ENCODE measurements around the gene ADPRS.

ADPRS gene

GRCh38 chr1:36093929-36094328, 5.2 kb downstream of the ADPRS start:
- Mint-ChIP-seq H3K4me3 (no peak overlapping the region), H3K9me3 (no peaks in the 10 kb centered on the region), H3K27ac (no peak overlapping the region), H3K27me3 (no peaks in the 10 kb centered on the region), H3K36me3 (ENCODE audit: low read depth) (peaks cover 22% of the 10 kb centered on the region), H3K4me1 (peaks cover 17% of the 10 kb centered on the region)
- DNase-seq = no peak
- no peak for ATAC-seq

- Mint-ChIP-seq H3K9me3 (no peaks in the 10 kb centered on the region), H3K4me1 (peaks cover 12% of the 10 kb centered on the region), H3K27me3 (no peaks in the 10 kb centered on the region), H3K36me3 (ENCODE audit: low read depth) (peaks cover 17% of the 10 kb centered on the region), H3K4me3 (no peak overlapping the region), H3K27ac (no peak overlapping the region)
- DNase-seq (no peak), ATAC-seq (no peak)
Measured at GRCh38 chr1:36094621-36095061, 5.9 kb downstream of the ADPRS start.

- Mint-ChIP-seq H3K27me3 (no peaks in the 10 kb centered on the region), H3K9me3 (no peaks in the 10 kb centered on the region), H3K4me3 (no peak overlapping the region), H3K27ac (no peak overlapping the region), H3K36me3 (ENCODE audit: low read depth) (peaks cover 12% of the 10 kb centered on the region), H3K4me1 (peaks cover 4% of the 10 kb centered on the region)
- DNase-seq = no peak
- no peak for ATAC-seq
Measured at GRCh38 chr1:36095760-36096405, 7.2 kb downstream of the ADPRS start.

- Mint-ChIP-seq H3K4me1 (no peaks in the 10 kb centered on the region), H3K36me3 (ENCODE audit: low read depth) (peaks cover 11% of the 10 kb centered on the region), H3K27me3 (no peaks in the 10 kb centered on the region), H3K4me3 (no peak overlapping the region), H3K9me3 (no peaks in the 10 kb centered on the region), H3K27ac (no peak overlapping the region)
- ATAC-seq (no peak), DNase-seq (no peak)
Measured at GRCh38 chr1:36096500-36097432, 8.1 kb downstream of the ADPRS start.

GRCh38 chr1:36097693-36098585, 9.2 kb downstream of the ADPRS start:
- H3K27ac Mint-ChIP-seq = no peak overlapping the region
- ATAC-seq = no peak
- H3K4me3 Mint-ChIP-seq = no peak overlapping the region
- H3K4me1 Mint-ChIP-seq = no peaks in the 10 kb centered on the region
- peaks cover 4% of the 10 kb centered on the region for H3K36me3 Mint-ChIP-seq (ENCODE audit: low read depth)
- no peaks in the 10 kb centered on the region for H3K9me3 Mint-ChIP-seq
- H3K27me3 Mint-ChIP-seq = no peaks in the 10 kb centered on the region
- DNase-seq = no peak

- Mint-ChIP-seq H3K9me3 (no peaks in the 10 kb centered on the region), H3K4me3 (no peak overlapping the region), H3K4me1 (no peaks in the 10 kb centered on the region), H3K27ac (no peak overlapping the region), H3K27me3 (no peaks in the 10 kb centered on the region), H3K36me3 (ENCODE audit: low read depth) (no peaks in the 10 kb centered on the region)
- no peak for DNase-seq
- ATAC-seq = no peak
Measured at GRCh38 chr1:36098650-36099365, 10.1 kb downstream of the ADPRS start.

GRCh38 chr1:36099681-36100341, 11.1 kb downstream of the ADPRS start:
- H3K27ac Mint-ChIP-seq = no peak overlapping the region

GRCh38 chr1:36100376-36100775, 11.7 kb downstream of the ADPRS start:
- Mint-ChIP-seq H3K27me3 (no peaks in the 10 kb centered on the region), H3K4me1 (no peaks in the 10 kb centered on the region), H3K4me3 (no peak overlapping the region), H3K27ac (no peak overlapping the region), H3K9me3 (no peaks in the 10 kb centered on the region), H3K36me3 (ENCODE audit: low read depth) (no peaks in the 10 kb centered on the region)
- ATAC-seq (no peak), DNase-seq (no peak)

More at GRCh38 chr1:36099681-36100341, 11.1 kb downstream of the ADPRS start:
- Mint-ChIP-seq H3K4me3 (no peak overlapping the region), H3K36me3 (ENCODE audit: low read depth) (no peaks in the 10 kb centered on the region), H3K9me3 (no peaks in the 10 kb centered on the region), H3K27me3 (no peaks in the 10 kb centered on the region), H3K4me1 (no peaks in the 10 kb centered on the region)
- ATAC-seq (peak; percentile 90), DNase-seq (peak; percentile 85)

- Mint-ChIP-seq H3K9me3 (no peaks in the 10 kb centered on the region), H3K4me1 (no peaks in the 10 kb centered on the region), H3K4me3 (no peak overlapping the region), H3K27me3 (no peaks in the 10 kb centered on the region), H3K36me3 (ENCODE audit: low read depth) (no peaks in the 10 kb centered on the region), H3K27ac (no peak overlapping the region)
- DNase-seq (no peak), ATAC-seq (no peak)
Measured at GRCh38 chr1:36101546-36101945, 12.9 kb downstream of the ADPRS start.

GRCh38 chr1:36106269-36106668, 17.6 kb downstream of the ADPRS start:
- Mint-ChIP-seq H3K27ac (no peak overlapping the region), H3K4me1 (peaks cover 24% of the 10 kb centered on the region), H3K9me3 (no peaks in the 10 kb centered on the region), H3K36me3 (ENCODE audit: low read depth) (no peaks in the 10 kb centered on the region), H3K4me3 (no peak overlapping the region), H3K27me3 (no peaks in the 10 kb centered on the region)
- DNase-seq (no peak), ATAC-seq (no peak)

- Mint-ChIP-seq H3K36me3 (ENCODE audit: low read depth) (no peaks in the 10 kb centered on the region), H3K4me3 (no peak overlapping the region), H3K27me3 (no peaks in the 10 kb centered on the region), H3K4me1 (peaks cover 28% of the 10 kb centered on the region), H3K27ac (no peak overlapping the region), H3K9me3 (no peaks in the 10 kb centered on the region)
- DNase-seq (no peak), ATAC-seq (no peak)
Measured at GRCh38 chr1:36107394-36107793, 18.7 kb downstream of the ADPRS start.

GRCh38 chr1:36108314-36108713, 19.6 kb downstream of the ADPRS start:
- no peak for ATAC-seq
- H3K4me3 Mint-ChIP-seq = no peak overlapping the region
- H3K36me3 Mint-ChIP-seq (ENCODE audit: low read depth) = no peaks in the 10 kb centered on the region

GRCh38 chr1:36109041-36109679, 20.5 kb downstream of the ADPRS start:
- Mint-ChIP-seq H3K27me3 (no peaks in the 10 kb centered on the region), H3K36me3 (ENCODE audit: low read depth) (no peaks in the 10 kb centered on the region), H3K4me3 (no peak overlapping the region), H3K9me3 (no peaks in the 10 kb centered on the region), H3K27ac (peak overlapping the region; percentile 32), H3K4me1 (peaks cover 28% of the 10 kb centered on the region)
- ATAC-seq (peak; percentile 83), DNase-seq (peak; percentile 41)

More at GRCh38 chr1:36108314-36108713, 19.6 kb downstream of the ADPRS start:
- Mint-ChIP-seq H3K4me1 (peaks cover 28% of the 10 kb centered on the region), H3K27ac (no peak overlapping the region), H3K27me3 (no peaks in the 10 kb centered on the region), H3K9me3 (no peaks in the 10 kb centered on the region)
- DNase-seq = no peak
